IMR-90 (cell line): ENCODE results near the gene KRTAP10-7. TPM values are rescaled to one million over a fixed set of nuclear protein-coding genes. Genes with fewer than 3 reads are reported as not detected.

Source experiments
- ATAC-seq: fragments of 200-7000 bp; cut with Tn5 transposase; 2 replicates; pipeline ENCODE4 v1.9.1; 2020; ENCODE audit warnings: low read depth, mild to moderate bottlenecking, moderate library complexity
- BruUV-seq: library from RNA; stranded (reverse); fragments of 400-500 nt; replicated peaks from 2 replicates; lab custom pipeline; 2021; lab: Mats Ljungman, UMichigan
- CTCF ChIA-PET: fragments of 300-600 bp; formaldehyde crosslinking; extraction: SDS; loops from one replicate; lab custom pipeline; 2021; ENCODE audit warnings: antibody characterized with exemption; lab: Yijun Ruan, JAX
- POLR2A ChIA-PET: fragments of 300-600 bp; sonication (Branson Sonifier 250); formaldehyde crosslinking; loops from one replicate; lab custom pipeline; 2022; ENCODE audit warnings: antibody characterized with exemption; ENCODE audit not compliant: unreplicated experiment; lab: Charles Lee
- DNase-seq: peaks from one replicate; pipeline ENCODE4 v3.0.0; 2013
- H2AFZ ChIP-seq: replicated peaks from 2 replicates; pipeline ENCODE3; 2013; ENCODE audit warnings: low read length, mild to moderate bottlenecking; ENCODE audit not compliant: poor library complexity
- H2AK5ac ChIP-seq: 2 replicates; pipeline ENCODE4 v1.6.1; 2013; ENCODE audit warnings: low read depth, low read length, inconsistent platforms
- H2AK9ac ChIP-seq: replicated peaks from 2 replicates; pipeline ENCODE3; 2013; ENCODE audit warnings: mild to moderate bottlenecking, low read depth, low read length, moderate library complexity; ENCODE audit not compliant: poor library complexity
- H2BK120ac ChIP-seq: 2 replicates; pipeline ENCODE4 v1.6.1; 2013; ENCODE audit warnings: low read depth, low read length, inconsistent platforms
- H2BK15ac ChIP-seq: 3 replicates; pipeline ENCODE4 v1.6.1; 2013; ENCODE audit warnings: low read depth, low read length, inconsistent platforms
- H2BK20ac ChIP-seq: 2 replicates; pipeline ENCODE4 v1.6.1; 2013; ENCODE audit warnings: low read depth, mild to moderate bottlenecking, inconsistent platforms, low read length, moderate library complexity
- H2BK5ac ChIP-seq: 2 replicates; pipeline ENCODE4 v1.6.1; 2013; ENCODE audit warnings: mild to moderate bottlenecking, low read depth, low read length, inconsistent platforms; ENCODE audit not compliant: poor library complexity, severe bottlenecking
- H3K14ac ChIP-seq: replicated peaks from 2 replicates; pipeline ENCODE4 v1.6.1; 2013; ENCODE audit warnings: low read depth, low read length, inconsistent platforms
- H3K18ac ChIP-seq: 2 replicates; pipeline ENCODE4 v1.6.1; 2013; ENCODE audit warnings: low read depth, low read length, control low read depth
- H3K23ac ChIP-seq: 2 replicates; pipeline ENCODE4 v1.6.1; 2013; ENCODE audit warnings: low read depth, low read length, inconsistent platforms
- H3K27ac ChIP-seq: 2 replicates; pipeline ENCODE4 v1.5.1; 2013; ENCODE audit warnings: mild to moderate bottlenecking, control low read depth, low read length; ENCODE audit not compliant: insufficient read depth
- H3K27me3 ChIP-seq: 2 replicates; pipeline ENCODE4 v1.6.1; 2013; ENCODE audit warnings: low read length; ENCODE audit not compliant: control insufficient read depth, insufficient read depth
- H3K36me3 ChIP-seq: 2 replicates; pipeline ENCODE4 v1.6.1; 2013; ENCODE audit warnings: low read length, mixed read lengths; ENCODE audit not compliant: control insufficient read depth, insufficient read depth
- H3K4ac ChIP-seq: 2 replicates; pipeline ENCODE4 v1.6.1; 2013; ENCODE audit warnings: low read depth, low read length, inconsistent platforms
- H3K4me1 ChIP-seq: 2 replicates; pipeline ENCODE4 v1.6.1; 2013; ENCODE audit warnings: low read length, mixed read lengths; ENCODE audit not compliant: control insufficient read depth, insufficient read depth
- H3K4me2 ChIP-seq: 2 replicates; pipeline ENCODE4 v1.6.1; 2013; ENCODE audit warnings: low read depth, mild to moderate bottlenecking, control low read depth, low read length, moderate library complexity
- H3K4me3 ChIP-seq: 2 replicates; pipeline ENCODE4 v1.5.1; 2013; ENCODE audit warnings: low read depth, mild to moderate bottlenecking, control low read depth, low read length, moderate library complexity; ENCODE audit not compliant: insufficient read depth
- H3K56ac ChIP-seq: 2 replicates; pipeline ENCODE4 v1.6.1; 2013; ENCODE audit warnings: low read length, inconsistent platforms; ENCODE audit not compliant: insufficient read depth; ENCODE audit errors: extremely low read depth
- H3K79me1 ChIP-seq, 2 experiments: 2 replicates each; pipeline ENCODE4 v1.6.1; 2013; ENCODE audit warnings: low read length in 2 of 2, inconsistent platforms in 1 of 2, low read depth in 1 of 2
- H3K9ac ChIP-seq: 2 replicates; pipeline ENCODE4 v1.6.1; 2013; ENCODE audit warnings: low read depth, low read length, control low read depth
- H3K9me1 ChIP-seq: 2 replicates; pipeline ENCODE4 v1.6.1; 2013; ENCODE audit warnings: low read length, inconsistent platforms; ENCODE audit not compliant: insufficient read depth
- H3K9me3 ChIP-seq: 2 replicates; pipeline ENCODE4 v1.6.1; 2013; ENCODE audit warnings: low read length; ENCODE audit not compliant: control insufficient read depth, insufficient read depth
- H4K20me1 ChIP-seq: 2 replicates; pipeline ENCODE4 v1.6.1; 2013; ENCODE audit warnings: low read length, inconsistent platforms; ENCODE audit not compliant: insufficient read depth
- H4K5ac ChIP-seq: 2 replicates; pipeline ENCODE4 v1.6.1; 2013; ENCODE audit warnings: mild to moderate bottlenecking, low read depth, low read length, control low read depth
- H4K8ac ChIP-seq, 2 experiments: 2 replicates each; pipeline ENCODE4 v1.6.1; 2013; ENCODE audit warnings: low read depth in 2 of 2, low read length in 2 of 2, control low read depth in 1 of 2, inconsistent platforms in 1 of 2
- H4K91ac ChIP-seq: 2 replicates; pipeline ENCODE4 v1.6.1; 2013; ENCODE audit warnings: low read depth, low read length, inconsistent platforms; ENCODE audit not compliant: insufficient read depth
- BHLHE40 ChIP-seq: fragments of 150-350 bp; IDR thresholded peaks from 2 replicates; pipeline ENCODE4 v1.6.1; 2016; ENCODE audit warnings: mild to moderate bottlenecking, low read depth, low read length
- CHD1 ChIP-seq: IDR thresholded peaks from 2 replicates; pipeline ENCODE4 v1.6.1; 2012; ENCODE audit warnings: low read depth, low read length, improper control_type of control experiment
- ELK1 ChIP-seq: fragments of 150-350 bp; IDR thresholded peaks from 2 replicates; pipeline ENCODE4 v1.6.1; 2016; ENCODE audit warnings: low read depth, mild to moderate bottlenecking, low read length, moderate library complexity, borderline replicate concordance
- MAFK ChIP-seq: IDR thresholded peaks from 2 replicates; pipeline ENCODE4 v1.6.1; 2012; ENCODE audit warnings: low read depth, low read length, improper control_type of control experiment
- MAZ ChIP-seq: IDR thresholded peaks from 2 replicates; pipeline ENCODE4 v1.6.1; 2012; ENCODE audit warnings: low read depth, mild to moderate bottlenecking, low read length, improper control_type of control experiment, moderate library complexity, borderline replicate concordance
- MXI1 ChIP-seq: IDR thresholded peaks from 2 replicates; pipeline ENCODE4 v1.6.1; 2012; ENCODE audit warnings: low read depth, mild to moderate bottlenecking, low read length, moderate library complexity, borderline replicate concordance
- NFE2L2 ChIP-seq: fragments of 150-350 bp; IDR thresholded peaks from 2 replicates; pipeline ENCODE4 v1.6.1; 2016; ENCODE audit warnings: low read depth, mild to moderate bottlenecking, low read length
- RAD21 ChIP-seq: IDR thresholded peaks from 2 replicates; pipeline ENCODE4 v1.6.1; 2012; ENCODE audit warnings: low read length, improper control_type of control experiment
- RFX5 ChIP-seq: IDR thresholded peaks from 2 replicates; pipeline ENCODE4 v1.8.0; 2012; ENCODE audit warnings: low read depth, mild to moderate bottlenecking, low read length, moderate library complexity
- USF2 ChIP-seq: fragments of 150-350 bp; IDR thresholded peaks from 2 replicates; pipeline ENCODE4 v1.6.1; 2017; ENCODE audit warnings: mild to moderate bottlenecking, antibody characterized with exemption, low read length, low read depth
- WGBS, 2 experiments: methylation state at CpG; one replicate each; pipeline versions ENCODE4 v1.1.5 to v1.1.7; 2013; ENCODE audit warnings: missing lambda C conversion rate in 2 of 2; ENCODE audit not compliant: insufficient read length in 1 of 2; ENCODE audit errors: extremely low coverage in 2 of 2; 5-methylcytosine and 5-hydroxymethylcytosine counted together
- dilution Hi-C: fragments of 300-500 bp; cut with HindIII; formaldehyde crosslinking; loops from one replicate; pipeline ENCODE4 v1.14.3; 2018; ENCODE audit warnings: low sequenced_read_pairs; ENCODE audit not compliant: unreplicated experiment
- in situ Hi-C: fragments of 300-500 bp; cut with MboI; formaldehyde crosslinking; loops from 3 replicates; pipeline ENCODE4 v1.14.3; 2019; ENCODE audit warnings: low sequenced_read_pairs, inconsistent platforms, mixed read lengths
- intact Hi-C: fragments of 100-400 bp; cut with micrococcal nuclease; formaldehyde crosslinking; loops from 2 replicates; pipeline ENCODE4 v1.10.0; 2022
- polyA plus RNA-seq, 3 experiments: library from polyadenylated mRNA; depleted of rRNA; stranded (reverse); fragments of >200 nt; gene quantifications; 2 replicates each; pipeline ENCODE4 v1.2.3, GENCODE V29; 2012; ENCODE audit warnings: low replicate concordance in 1 of 3
- total RNA-seq: library from RNA; depleted of rRNA; stranded (reverse); fragments of >200 nt; gene quantifications from 2 replicates; pipeline ENCODE4 v1.2.3, GENCODE V29; 2012

Gene KRTAP10-7
- total and polyA plus RNA-seq, 2 of the 4 experiments (the other 2 are of a cell fraction), result not detected

GRCh38 chr21:44595524-44595923, 4.9 kb upstream of the KRTAP10-7 start:
- no CpG with 5 or more reads among the region's 6 CpGs for WGBS, 2 experiments
- Histone ChIP-seq H3K23ac (no peak overlapping the region), H2AK9ac (no peak overlapping the region), H2BK20ac (no peak overlapping the region), H3K4me2 (no peak overlapping the region), H4K91ac (no peak overlapping the region), H4K8ac (no peak overlapping the region), H2BK5ac (no peak overlapping the region), H3K4me3 (no peak overlapping the region), H2BK15ac (no peak overlapping the region), H3K36me3 (no peaks in the 10 kb centered on the region), H3K4ac (no peak overlapping the region), H3K56ac (no peak overlapping the region), H3K27ac (no peak overlapping the region), H2AFZ (no peak overlapping the region), H3K9me1 (no peaks in the 10 kb centered on the region), H2AK5ac (no peak overlapping the region), H3K79me1 (no peaks in the 10 kb centered on the region), H3K27me3 (peaks cover 4% of the 10 kb centered on the region; the same call in 1 of the 2 replicates), H3K4me1 (no peaks in the 10 kb centered on the region), H3K14ac (no peak overlapping the region), H3K9me3 (no peaks in the 10 kb centered on the region), H3K18ac (no peak overlapping the region), H4K20me1 (no peaks in the 10 kb centered on the region), H4K5ac (no peak overlapping the region), H2BK120ac (no peak overlapping the region), H3K9ac (no peak overlapping the region)
- ChIA-PET POLR2A (no interaction called here), CTCF (no interaction called here)
- DNase-seq, result no peak
- in situ Hi-C loops, result no loop called here
- no peak for ATAC-seq
- intact Hi-C loops, result no loop called here
- dilution Hi-C loops, result no loop called here
- BruUV-seq, result no TSS peak
- TF ChIP-seq RAD21, result no peak
- no peak for TF ChIP-seq MXI1
- no peak for TF ChIP-seq NFE2L2
- no peak for TF ChIP-seq BHLHE40
- TF ChIP-seq RFX5, result no peak
- TF ChIP-seq ELK1, result no peak
- no peak for TF ChIP-seq MAFK
- TF ChIP-seq MAZ, result no peak
- no peak for TF ChIP-seq USF2
- no peak for TF ChIP-seq CHD1
